ENCODE measurements around the gene NRIP3. TPM values are rescaled to one million over a fixed set of nuclear protein-coding genes. Genes with fewer than 3 reads are reported as not detected.
A peak's percentile ranks its signal among the peaks of the same experiment; 100 is the strongest.

Gene NRIP3
- total RNA-seq, 4 donors from 2014 or later: 0.80 to 1.7 TPM; not detected in 2

DNA sequence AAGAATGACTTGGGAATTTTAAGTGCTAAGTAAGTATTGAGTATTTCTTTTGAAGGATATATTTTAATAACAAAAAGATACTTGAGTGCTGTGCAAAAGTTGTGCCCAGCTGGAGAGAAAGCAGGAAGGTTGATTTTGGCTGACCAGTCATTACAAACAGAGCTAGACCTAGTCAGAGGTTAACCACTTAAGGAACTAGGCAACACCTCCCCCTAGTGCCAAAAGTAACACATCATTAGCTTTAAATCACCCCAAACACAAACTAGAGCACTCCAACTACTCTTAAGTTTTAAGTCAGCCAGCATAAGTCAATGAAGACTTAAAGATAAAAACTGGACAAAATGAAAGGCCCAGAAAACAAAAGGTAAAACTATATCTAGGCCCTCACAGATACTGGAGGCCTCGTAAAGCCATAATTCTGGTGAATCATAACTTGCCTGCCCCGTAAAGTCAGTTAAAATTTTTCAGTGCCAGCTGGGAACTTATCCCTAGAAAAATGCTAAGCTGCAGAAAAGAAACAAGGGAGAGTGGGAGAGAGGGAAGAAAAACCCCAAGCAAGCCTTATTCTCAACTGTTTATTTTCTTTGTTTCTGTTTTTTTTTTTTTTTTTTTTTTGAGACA lies 44.1 kb downstream of the NRIP3 start:
- Histone ChIP-seq H3K4me1 (peaks cover 0 to 35% (median 9%) of the 10 kb centered on the region in 4 donors), H3K4me3 (peak overlapping the region in 1 of 4 donors; percentile 0), H3K27me3 (no peaks in the 10 kb centered on the region), H3K9me3 (no peaks in the 10 kb centered on the region), H3K27ac (peak overlapping the region in 2 of 4 donors; percentile 44 to 45), H3K36me3 (peaks cover 0 to 25% (median 0%) of the 10 kb centered on the region in 3 donors)
- peak in 1 of 3 donors; percentile 48 for DNase-seq
- TF ChIP-seq POLR2A (IDR thresholded peaks at IDR 0.05) (no peak), CTCF (IDR thresholded peaks at IDR 0.05) (peak in 5 of 6 experiments; percentile 25 to 75 (median 62))

DNA sequence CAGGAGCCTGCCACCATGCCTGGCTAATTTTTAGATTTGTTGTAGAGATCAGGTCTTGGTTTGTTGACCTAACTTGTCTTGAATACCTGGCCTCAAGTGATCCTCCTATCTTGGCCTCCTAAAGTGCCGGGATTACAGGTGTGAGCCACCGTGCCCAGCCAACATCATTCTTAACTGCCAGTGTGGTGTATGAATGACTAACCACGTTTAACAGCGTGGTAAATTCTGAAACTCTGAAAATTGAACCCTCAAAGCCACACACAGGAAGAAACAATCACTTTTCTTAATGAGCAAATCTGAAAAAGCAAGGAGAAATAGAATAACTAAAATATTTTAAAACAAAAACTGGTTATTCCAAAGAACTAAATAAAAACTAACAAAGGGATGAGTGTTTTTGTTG lies 46.9 kb downstream of the NRIP3 start:
- Histone ChIP-seq H3K9me3 (no peaks in the 10 kb centered on the region), H3K4me3 (no peak overlapping the region), H3K4me1 (peaks cover 0 to 19% (median 0%) of the 10 kb centered on the region in 4 donors), H3K27ac (no peak overlapping the region), H3K27me3 (no peaks in the 10 kb centered on the region), H3K36me3 (peaks cover 0 to 53% (median 0%) of the 10 kb centered on the region in 3 donors)
- TF ChIP-seq CTCF (IDR thresholded peaks at IDR 0.05): no peak
- no peak for DNase-seq

GRCh38 chr11:8948886-8949285 lies 54.9 kb downstream of the NRIP3 start:
- Histone ChIP-seq H3K27ac (no peak overlapping the region), H3K4me1 (no peaks in the 10 kb centered on the region), H3K36me3 (peaks cover 0 to 62% (median 0%) of the 10 kb centered on the region in 3 donors), H3K27me3 (no peaks in the 10 kb centered on the region), H3K4me3 (no peak overlapping the region), H3K9me3 (no peaks in the 10 kb centered on the region)
- TF ChIP-seq CTCF (IDR thresholded peaks at IDR 0.05): no peak
- no peak for TF ChIP-seq POLR2A (IDR thresholded peaks at IDR 0.05)
- DNase-seq: no peak

- H3K4me3 ChIP-seq: no peak overlapping the region
- no peak for TF ChIP-seq CTCF (IDR thresholded peaks at IDR 0.05)
- no peak for TF ChIP-seq POLR2A (IDR thresholded peaks at IDR 0.05)
These were observed 56.4 kb downstream of the NRIP3 start for GRCh38 chr11:8947230-8947943.

GRCh38 chr11:8942518-8943066 lies 61.2 kb downstream of the NRIP3 start, which contains the start of gene ASCL3:
Gene ASCL3 (minus strand): TSS chr11:8943016. CDS start chr11:8938161, 4,855 bp downstream.
- H3K4me3 ChIP-seq: no peak within 1 kb of the TSS
- H3K27me3 ChIP-seq: no peaks in the 10 kb centered on the region
- DNase-seq: no peak
- H3K36me3 ChIP-seq: peaks cover 0 to 5% (median 0%) of the 10 kb centered on the region in 3 donors
- no peak within 1 kb of the TSS for H3K27ac ChIP-seq
- H3K4me1 ChIP-seq: no peaks in the 10 kb centered on the region
- H3K9me3 ChIP-seq: no peaks in the 10 kb centered on the region
- no peak for TF ChIP-seq POLR2A (IDR thresholded peaks at IDR 0.05)
- TF ChIP-seq CTCF (IDR thresholded peaks at IDR 0.05): no peak

More at GRCh38 chr11:8947230-8947943, 56.4 kb downstream of the NRIP3 start:
- Histone ChIP-seq H3K36me3 (peaks cover 0 to 47% (median 0%) of the 10 kb centered on the region in 3 donors), H3K27me3 (no peaks in the 10 kb centered on the region), H3K27ac (no peak overlapping the region), H3K4me1 (no peaks in the 10 kb centered on the region), H3K9me3 (no peaks in the 10 kb centered on the region)
- no peak for DNase-seq

All from Peyer's patch (tissue), 4 donors.